NB4 (cell line): Measurements from ENCODE around the gene DDX60.

ENCODE experiments used
- POLR2A ChIP-seq: IDR thresholded peaks from 2 replicates; pipeline ENCODE4 v1.6.1; 2011; ENCODE audit warnings: mild to moderate bottlenecking; ENCODE audit not compliant: insufficient read length; ENCODE audit errors: extremely low read depth
- TF ChIP-seq, protein P1 (sequence below): IDR thresholded peaks from one replicate; pipeline ENCODE4 v1.5.1; 2012; ENCODE audit warnings: low read depth, low read length

DNA sequence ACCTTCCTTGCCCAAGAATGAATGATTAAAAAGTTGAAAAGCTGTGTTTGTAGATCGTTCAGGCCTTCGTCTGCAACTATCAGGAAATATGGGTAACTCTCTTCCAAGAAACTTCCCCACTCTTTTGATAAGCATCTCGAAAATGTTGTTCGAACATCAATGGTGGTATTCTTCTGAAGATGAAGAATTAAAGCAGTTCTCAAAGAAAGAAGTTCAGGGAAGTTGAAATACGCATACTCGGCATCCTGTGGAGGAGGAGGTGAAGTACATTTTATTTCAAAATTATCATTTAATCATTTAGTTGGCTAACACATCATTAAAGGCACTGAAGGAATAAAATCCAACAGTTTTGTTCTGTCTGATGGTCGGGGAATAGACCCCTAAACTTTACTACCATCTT, 12.1 kb downstream of the DDX60 start:
- TF ChIP-seq, protein P1, sequence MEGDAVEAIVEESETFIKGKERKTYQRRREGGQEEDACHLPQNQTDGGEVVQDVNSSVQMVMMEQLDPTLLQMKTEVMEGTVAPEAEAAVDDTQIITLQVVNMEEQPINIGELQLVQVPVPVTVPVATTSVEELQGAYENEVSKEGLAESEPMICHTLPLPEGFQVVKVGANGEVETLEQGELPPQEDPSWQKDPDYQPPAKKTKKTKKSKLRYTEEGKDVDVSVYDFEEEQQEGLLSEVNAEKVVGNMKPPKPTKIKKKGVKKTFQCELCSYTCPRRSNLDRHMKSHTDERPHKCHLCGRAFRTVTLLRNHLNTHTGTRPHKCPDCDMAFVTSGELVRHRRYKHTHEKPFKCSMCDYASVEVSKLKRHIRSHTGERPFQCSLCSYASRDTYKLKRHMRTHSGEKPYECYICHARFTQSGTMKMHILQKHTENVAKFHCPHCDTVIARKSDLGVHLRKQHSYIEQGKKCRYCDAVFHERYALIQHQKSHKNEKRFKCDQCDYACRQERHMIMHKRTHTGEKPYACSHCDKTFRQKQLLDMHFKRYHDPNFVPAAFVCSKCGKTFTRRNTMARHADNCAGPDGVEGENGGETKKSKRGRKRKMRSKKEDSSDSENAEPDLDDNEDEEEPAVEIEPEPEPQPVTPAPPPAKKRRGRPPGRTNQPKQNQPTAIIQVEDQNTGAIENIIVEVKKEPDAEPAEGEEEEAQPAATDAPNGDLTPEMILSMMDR: no peak
- no peak for TF ChIP-seq POLR2A
